Psoas muscle (tissue), 8 donors: ENCODE results near the gene GNGT1. TPM values are rescaled to one million over a fixed set of nuclear protein-coding genes. Genes with fewer than 3 reads are reported as not detected.

Experiments
- ATAC-seq, 4 donors: fragments of 200-7000 bp; cut with Tn5 transposase; one replicate each; pipeline ENCODE4 v1.9.1; 2020; ENCODE audit warnings: moderate library complexity in 3 of 4, mild to moderate bottlenecking in 2 of 4
- DNase-seq, 2 donors: peaks; one replicate each; pipeline ENCODE4 v3.0.0-alpha.2; 2020
- H3K27ac ChIP-seq: fragments of 200-600 bp; one replicate; pipeline ENCODE4 v1.8.0; 2022
- H3K27me3 ChIP-seq, 3 donors: fragments of 200-600 bp in 1 of 3; one replicate each; pipeline versions ENCODE4 v1.6.1 to v1.8.0; 2013 to 2022; ENCODE audit warnings: low read length in 2 of 3, mild to moderate bottlenecking in 2 of 3, moderate library complexity in 1 of 3; ENCODE audit not compliant: insufficient read depth in 3 of 3
- H3K36me3 ChIP-seq, 2 donors: fragments of 200-600 bp in 1 of 2; one replicate each; pipeline versions ENCODE4 v1.6.1 to v1.8.0; 2013 to 2022; ENCODE audit warnings: low read depth in 1 of 2, mild to moderate bottlenecking in 1 of 2, moderate library complexity in 1 of 2; ENCODE audit not compliant: insufficient read depth in 1 of 2
- H3K4me1 ChIP-seq: fragments of 200-600 bp; one replicate; pipeline ENCODE4 v1.8.0; 2022
- H3K4me3 ChIP-seq: fragments of 200-600 bp; one replicate; pipeline ENCODE4 v1.8.0; 2022; ENCODE audit warnings: mild to moderate bottlenecking
- H3K9me3 ChIP-seq: fragments of 200-600 bp; one replicate; pipeline ENCODE4 v1.8.0; 2022
- WGBS, 3 donors: extraction: QIAGEN DNeasy Blood & Tissue Kit; methylation state at CpG; one replicate each; pipeline versions ENCODE4 v1.1.6 to v1.1.7; 2013; 5-methylcytosine and 5-hydroxymethylcytosine counted together
- intact Hi-C, 2 donors: fragments of 100-400 bp; cut with DNase I; formaldehyde crosslinking; loops; one replicate each; pipeline versions ENCODE4 v1.11.0 to v1.14.2; 2022
- polyA plus RNA-seq, 3 donors: library from polyadenylated mRNA; stranded (reverse); fragments of 200-250 nt; gene quantifications; one replicate each; pipeline ENCODE4 v1.2.3, GENCODE V29; 2013
- total RNA-seq, 4 donors: library from RNA; stranded (reverse); fragmentation: NEBNext Ultra II Directional in 2 of 4; extraction: Animal tissue kit (Norgen Biotek cat#: 25700) in 2 of 4; gene quantifications; one replicate each; pipeline versions ENCODE4 v1.2.1 to v1.2.4, GENCODE V29; 2021 to 2023
- TF ChIP-seq, protein P1 (sequence below): fragments of 200-600 bp; IDR thresholded peaks from one replicate; pipeline ENCODE4 v1.8.0; 2022; ENCODE audit warnings: antibody characterized with exemption
- donor health status: healthy with polysubstance abuse.
- donor health status: DM: no; HTN: no; CAD: no; lungs with moderate emphysema.
- donor health status: Bipolar disorder and iron deficiency.
- donor health status: healthy.
- donor health status: DM: yes; HTN: yes; CAD: no.
- donor health status: DM: no; HTN: no; CAD: no.
- donor health status: DM: no; HTN: no; CAD: no.
- donor health status: DM: yes; HTN: yes; CAD: no.

GNGT1 gene
- total and polyA plus RNA-seq, 7 donors, result 0.07 TPM; not detected in 6

DNA sequence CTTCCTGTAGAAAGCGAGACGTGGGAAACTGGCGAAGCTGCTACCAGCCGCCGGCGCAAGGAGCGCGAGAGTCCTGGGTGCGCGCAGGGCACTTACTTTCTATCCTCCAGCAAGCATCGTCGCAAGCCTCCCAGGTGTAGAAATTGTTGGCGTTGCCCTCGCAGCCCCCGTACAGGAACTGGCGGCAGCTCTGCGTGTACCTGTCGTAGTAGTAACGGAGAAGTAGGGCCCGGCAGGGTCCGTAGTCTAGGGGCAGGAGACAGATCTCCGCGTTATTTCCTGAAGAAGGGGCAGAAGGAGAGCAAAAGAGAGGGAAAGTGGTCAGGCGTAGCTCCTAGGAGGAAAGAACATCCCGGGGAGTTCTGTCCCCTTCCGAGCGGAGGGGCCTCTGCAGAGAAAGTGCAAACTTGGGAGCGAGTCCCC, 16.3 kb upstream of the GNGT1 start:
- Histone ChIP-seq H3K9me3 (no peaks in the 10 kb centered on the region), H3K27ac (no peak overlapping the region), H3K4me1 (no peaks in the 10 kb centered on the region), H3K4me3 (peak overlapping the region; percentile 62), H3K36me3 (no peaks in the 10 kb centered on the region), H3K27me3 (peaks cover 0 to 14% (median 0%) of the 10 kb centered on the region in 3 donors)
- intact Hi-C loops, result loop anchor here (10.0 kb wide), 2 partner anchors 175 to 195 kb away; no protein-coding TSS in a partner anchor
- WGBS, 3 donors, result 1 to 2% (median 1%) methylated on average over 28 of the region's 28 CpGs
- ATAC-seq (no peak), DNase-seq (peak in 1 of 2 donors; percentile 48)
- TF ChIP-seq, protein P1, sequence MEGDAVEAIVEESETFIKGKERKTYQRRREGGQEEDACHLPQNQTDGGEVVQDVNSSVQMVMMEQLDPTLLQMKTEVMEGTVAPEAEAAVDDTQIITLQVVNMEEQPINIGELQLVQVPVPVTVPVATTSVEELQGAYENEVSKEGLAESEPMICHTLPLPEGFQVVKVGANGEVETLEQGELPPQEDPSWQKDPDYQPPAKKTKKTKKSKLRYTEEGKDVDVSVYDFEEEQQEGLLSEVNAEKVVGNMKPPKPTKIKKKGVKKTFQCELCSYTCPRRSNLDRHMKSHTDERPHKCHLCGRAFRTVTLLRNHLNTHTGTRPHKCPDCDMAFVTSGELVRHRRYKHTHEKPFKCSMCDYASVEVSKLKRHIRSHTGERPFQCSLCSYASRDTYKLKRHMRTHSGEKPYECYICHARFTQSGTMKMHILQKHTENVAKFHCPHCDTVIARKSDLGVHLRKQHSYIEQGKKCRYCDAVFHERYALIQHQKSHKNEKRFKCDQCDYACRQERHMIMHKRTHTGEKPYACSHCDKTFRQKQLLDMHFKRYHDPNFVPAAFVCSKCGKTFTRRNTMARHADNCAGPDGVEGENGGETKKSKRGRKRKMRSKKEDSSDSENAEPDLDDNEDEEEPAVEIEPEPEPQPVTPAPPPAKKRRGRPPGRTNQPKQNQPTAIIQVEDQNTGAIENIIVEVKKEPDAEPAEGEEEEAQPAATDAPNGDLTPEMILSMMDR, result no peak

DNA sequence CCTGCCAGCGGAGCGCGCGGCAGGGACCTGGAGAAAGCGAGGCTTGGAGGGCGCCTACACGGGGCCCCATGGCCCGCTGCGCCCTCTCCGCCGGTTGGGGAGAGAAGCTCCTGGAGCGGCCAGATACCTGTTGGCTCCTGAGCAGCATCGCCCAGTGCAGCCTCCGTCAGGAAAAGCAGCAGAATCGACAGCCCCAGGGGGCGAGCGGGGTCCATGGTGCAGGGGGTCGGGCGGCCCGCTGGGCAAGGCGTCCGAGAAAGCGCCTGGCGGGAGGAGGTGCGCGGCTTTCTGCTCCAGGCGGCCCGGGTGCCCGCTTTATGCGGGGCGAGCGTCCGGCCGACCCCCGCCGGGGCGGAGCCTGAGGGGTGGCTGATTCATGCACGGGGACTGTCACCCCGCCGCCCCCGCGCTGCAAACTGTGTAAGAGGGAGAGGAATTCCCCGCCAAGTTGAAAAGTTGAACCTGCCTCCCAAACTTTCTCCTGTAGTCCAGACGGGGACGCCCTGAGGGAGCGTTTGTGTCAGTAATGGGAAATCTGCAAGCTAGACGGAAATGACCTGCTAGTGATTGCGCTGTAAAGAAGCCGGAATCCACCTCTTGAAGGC, 15.8 kb upstream of the GNGT1 start, which contains the start of gene TFPI2:
Gene TFPI2 (minus strand): TSS at position 290 of the 605 bp plus-strand sequence. CDS start 75 bp downstream, at position 215.
- no peaks in the 10 kb centered on the region for H3K36me3 ChIP-seq
- 0 to 1% (median 1%) methylated on average over 35 to 49 of the region's 49 CpGs for WGBS, 3 donors
- TF ChIP-seq, protein P1, result no peak
- peaks cover 0 to 14% (median 0%) of the 10 kb centered on the region in 3 donors for H3K27me3 ChIP-seq
- no peaks in the 10 kb centered on the region for H3K4me1 ChIP-seq
- H3K27ac ChIP-seq, result no peak within 1 kb of the TSS
- intact Hi-C loops, result loop anchor here (10.0 kb wide), 2 partner anchors 174 to 194 kb away; no protein-coding TSS in a partner anchor
- H3K9me3 ChIP-seq, result no peaks in the 10 kb centered on the region
- peak in 2 of 4 donors; percentile 33 to 35 for ATAC-seq
- peak in 1 of 2 donors; percentile 38 for DNase-seq
- peak within 1 kb of the TSS; percentile 62 for H3K4me3 ChIP-seq

DNA sequence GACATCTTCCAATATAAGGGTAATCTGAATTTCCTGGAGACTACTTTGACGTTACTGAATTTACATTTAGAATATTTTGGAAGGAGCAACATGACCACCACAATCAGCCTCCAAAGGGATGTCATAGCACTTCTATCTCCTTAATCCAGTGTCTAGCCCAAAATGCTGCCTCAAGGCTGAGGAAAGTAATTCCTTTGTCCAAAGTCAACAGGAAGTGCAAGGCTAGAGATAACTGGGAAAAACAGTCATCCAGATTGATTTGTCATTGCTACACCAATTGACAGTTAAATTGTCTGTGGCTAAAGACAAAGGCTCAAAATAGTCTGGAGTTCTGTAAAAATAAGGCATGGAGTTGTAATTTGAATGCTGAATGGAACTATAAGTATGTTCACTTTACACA, 11.9 kb upstream of the GNGT1 start:
- H3K27me3 ChIP-seq, result peaks cover 0 to 14% (median 0%) of the 10 kb centered on the region in 3 donors
- ATAC-seq (no peak), DNase-seq (no peak)
- H3K36me3 ChIP-seq, result no peaks in the 10 kb centered on the region
- H3K4me3 ChIP-seq, result no peak overlapping the region
- intact Hi-C loops, result loop anchor here (10.0 kb wide), 2 partner anchors 170 to 190 kb away; no protein-coding TSS in a partner anchor
- no peak overlapping the region for H3K27ac ChIP-seq
- WGBS, 3 donors, result 57 to 66% (median 65%) methylated on average over 1 of the region's 1 CpG
- TF ChIP-seq, protein P1, result no peak
- no peaks in the 10 kb centered on the region for H3K9me3 ChIP-seq
- no peaks in the 10 kb centered on the region for H3K4me1 ChIP-seq

DNA sequence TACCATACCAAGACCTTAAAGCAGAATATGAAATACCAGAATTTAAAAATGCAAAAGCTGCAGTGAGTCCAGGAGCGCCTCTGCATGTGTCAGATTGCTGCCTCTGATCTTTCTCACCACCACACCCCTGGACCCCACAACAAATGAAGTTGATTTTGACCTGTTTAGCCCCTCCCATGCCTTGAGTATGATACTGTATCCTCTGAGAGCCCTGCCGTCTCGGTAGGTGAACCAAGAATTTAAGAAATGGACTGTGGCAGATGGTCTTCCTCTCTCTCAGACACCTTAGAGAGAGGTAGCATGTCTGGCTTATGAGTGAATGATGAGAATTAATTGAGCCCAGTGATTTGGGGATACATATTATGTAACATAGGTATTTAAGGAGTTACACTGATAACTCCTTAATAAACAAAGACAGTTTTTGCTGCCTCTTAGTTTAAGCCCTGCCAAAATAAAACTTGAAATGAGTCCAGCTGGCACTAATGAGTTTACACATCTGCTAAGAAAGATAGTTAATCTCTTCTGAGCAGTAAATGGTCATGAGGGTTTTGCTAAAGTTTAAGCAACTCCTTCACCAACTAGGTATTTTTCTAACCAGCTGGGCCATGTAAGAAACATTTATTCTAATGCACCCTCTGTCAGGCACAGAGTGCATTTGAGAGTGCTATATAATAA, 11.3 kb upstream of the GNGT1 start:
- TF ChIP-seq, protein P1, result no peak
- WGBS, 3 donors, result 39 to 54% (median 48%) methylated on average over 3 of the region's 3 CpGs
- no peaks in the 10 kb centered on the region for H3K36me3 ChIP-seq
- H3K9me3 ChIP-seq, result no peaks in the 10 kb centered on the region
- no peak overlapping the region for H3K4me3 ChIP-seq
- ATAC-seq, result no peak
- peaks cover 0 to 12% (median 0%) of the 10 kb centered on the region in 3 donors for H3K27me3 ChIP-seq
- no peak overlapping the region for H3K27ac ChIP-seq
- H3K4me1 ChIP-seq, result no peaks in the 10 kb centered on the region
- DNase-seq, result no peak
- intact Hi-C loops, result loop anchor here (10.0 kb wide), 2 partner anchors 170 to 190 kb away; no protein-coding TSS in a partner anchor
